Measurements from ENCODE around the gene ZXDC. TPM values are rescaled to one million over a fixed set of nuclear protein-coding genes. Genes with fewer than 3 reads are reported as not detected.

The ZXDC gene
- total RNA-seq, 1 donor from 2014 or later, result 25.4 TPM

GRCh38 chr3:126423191-126424038, 52.3 kb downstream of the ZXDC start:
- Mint-ChIP-seq H3K27ac (ENCODE audit: unreplicated experiment) (no peak overlapping the region), H3K4me1 (ENCODE audit: unreplicated experiment) (peaks cover 2% of the 10 kb centered on the region), H3K4me3 (ENCODE audit: unreplicated experiment) (no peak overlapping the region), H3K27me3 (ENCODE audit: unreplicated experiment) (peaks cover 2% of the 10 kb centered on the region), H3K9me3 (ENCODE audit: unreplicated experiment) (peaks cover 6% of the 10 kb centered on the region), H3K36me3 (ENCODE audit: low read depth, unreplicated experiment) (no peaks in the 10 kb centered on the region)
- no peak for TF ChIP-seq CTCF (IDR thresholded peaks at IDR 0.05; ENCODE audit: unreplicated experiment)
- no peak for DNase-seq (ENCODE audit: low spot score)

DNA sequence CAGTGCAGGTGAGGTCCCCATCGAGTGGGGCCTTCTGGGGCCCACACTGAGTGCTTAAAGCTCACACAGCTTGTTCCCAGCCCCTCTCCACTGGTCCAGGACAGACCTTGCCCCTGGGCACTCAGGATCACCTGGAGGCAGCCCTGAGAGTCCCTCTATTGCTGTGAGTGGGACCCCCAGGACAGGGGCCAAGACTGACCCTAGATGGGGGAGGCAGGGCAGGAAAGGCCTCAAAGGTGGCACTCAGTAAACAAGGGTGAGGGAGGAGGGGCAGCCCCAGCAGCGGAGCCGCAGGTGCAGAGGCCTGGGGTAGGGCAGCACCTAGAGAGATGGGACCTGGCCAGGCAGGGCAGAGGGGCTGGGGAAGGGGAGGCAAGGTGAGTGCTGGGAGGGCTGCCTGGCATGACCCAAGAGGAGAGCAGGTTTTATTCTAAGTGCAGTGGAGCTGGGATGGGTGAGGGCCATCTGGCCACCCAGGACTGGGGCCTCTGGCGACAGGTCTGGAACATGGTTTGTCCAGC, 53.1 kb downstream of the ZXDC start:
- no peak for TF ChIP-seq CTCF (IDR thresholded peaks at IDR 0.05; ENCODE audit: unreplicated experiment)
- no peak for DNase-seq (ENCODE audit: low spot score)
- H3K36me3 Mint-ChIP-seq (ENCODE audit: low read depth, unreplicated experiment), result no peaks in the 10 kb centered on the region
- H3K4me1 Mint-ChIP-seq (ENCODE audit: unreplicated experiment), result peaks cover 2% of the 10 kb centered on the region
- no peak overlapping the region for H3K4me3 Mint-ChIP-seq (ENCODE audit: unreplicated experiment)
- H3K27ac Mint-ChIP-seq (ENCODE audit: unreplicated experiment), result no peak overlapping the region
- H3K27me3 Mint-ChIP-seq (ENCODE audit: unreplicated experiment), result peaks cover 2% of the 10 kb centered on the region
- peaks cover 6% of the 10 kb centered on the region for H3K9me3 Mint-ChIP-seq (ENCODE audit: unreplicated experiment)

GRCh38 chr3:126422121-126422520, 53.6 kb downstream of the ZXDC start:
- peaks cover 2% of the 10 kb centered on the region for H3K4me1 Mint-ChIP-seq (ENCODE audit: unreplicated experiment)
- H3K9me3 Mint-ChIP-seq (ENCODE audit: unreplicated experiment), result peaks cover 6% of the 10 kb centered on the region
- H3K27me3 Mint-ChIP-seq (ENCODE audit: unreplicated experiment), result peaks cover 2% of the 10 kb centered on the region
- TF ChIP-seq CTCF (IDR thresholded peaks at IDR 0.05; ENCODE audit: unreplicated experiment), result no peak
- no peak overlapping the region for H3K27ac Mint-ChIP-seq (ENCODE audit: unreplicated experiment)
- no peak overlapping the region for H3K4me3 Mint-ChIP-seq (ENCODE audit: unreplicated experiment)
- DNase-seq (ENCODE audit: low spot score), result no peak
- H3K36me3 Mint-ChIP-seq (ENCODE audit: low read depth, unreplicated experiment), result no peaks in the 10 kb centered on the region

GRCh38 chr3:126421573-126422119, 54.0 kb downstream of the ZXDC start:
- H3K9me3 Mint-ChIP-seq (ENCODE audit: unreplicated experiment), result peaks cover 6% of the 10 kb centered on the region
- no peak overlapping the region for H3K4me3 Mint-ChIP-seq (ENCODE audit: unreplicated experiment)
- DNase-seq (ENCODE audit: low spot score), result no peak
- H3K4me1 Mint-ChIP-seq (ENCODE audit: unreplicated experiment), result peaks cover 2% of the 10 kb centered on the region
- H3K27ac Mint-ChIP-seq (ENCODE audit: unreplicated experiment), result no peak overlapping the region
- no peak for TF ChIP-seq CTCF (IDR thresholded peaks at IDR 0.05; ENCODE audit: unreplicated experiment)
- no peaks in the 10 kb centered on the region for H3K36me3 Mint-ChIP-seq (ENCODE audit: low read depth, unreplicated experiment)
- peaks cover 2% of the 10 kb centered on the region for H3K27me3 Mint-ChIP-seq (ENCODE audit: unreplicated experiment)
